ENCODE results near the gene VPS37D. TPM values are rescaled to one million over a fixed set of nuclear protein-coding genes. Genes with fewer than 3 reads are reported as not detected.
A peak's percentile ranks its signal among the peaks of the same experiment; 100 is the strongest.

The VPS37D gene
- total and polyA plus RNA-seq, 2 experiments from 2014 or later = 5.6 to 9.5 TPM

DNA sequence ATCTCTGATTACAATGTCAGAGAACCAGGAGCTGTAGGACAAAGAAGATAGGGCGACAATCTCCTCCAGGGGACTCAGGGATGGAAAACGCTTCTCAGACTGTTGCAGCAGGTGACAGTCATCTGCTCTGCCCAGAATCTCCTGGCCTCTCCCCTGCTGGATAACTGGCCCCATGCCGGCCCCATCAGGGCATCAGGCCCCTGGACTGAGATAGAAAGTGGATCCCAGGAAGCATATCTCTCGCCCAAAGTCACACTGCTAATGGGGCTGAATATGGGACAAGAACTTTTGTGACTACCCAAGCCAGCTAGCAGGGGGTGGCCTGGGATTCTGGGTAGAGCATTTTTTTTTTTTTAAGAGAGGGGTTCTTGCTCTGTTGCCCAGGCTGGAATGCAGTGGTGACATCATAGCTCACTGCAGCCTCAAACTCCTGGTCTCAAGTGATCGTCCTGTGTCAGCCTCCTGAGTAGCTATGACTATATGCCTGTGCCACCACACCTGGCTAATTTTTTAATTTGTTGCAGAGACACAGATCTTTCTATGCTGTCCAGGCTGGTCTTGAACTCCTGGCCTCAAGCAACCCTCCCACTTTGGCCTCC is 22.8 kb upstream of the VPS37D start:
- no peak overlapping the region for H3K4me2 ChIP-seq
- DNase-seq (ENCODE audit: low spot score) = no peak
- no peaks in the 10 kb centered on the region for H3K9me2 ChIP-seq (replicated peaks; ENCODE audit: insufficient read depth)
- no peak overlapping the region for H3K27ac ChIP-seq
- H3K27me3 ChIP-seq = peaks cover 25% of the 10 kb centered on the region
- H3K9me3 ChIP-seq (ENCODE audit: low read depth) = no peaks in the 10 kb centered on the region
- H3K4me3 ChIP-seq = no peak overlapping the region
- H4K20me1 ChIP-seq (ENCODE audit: insufficient read depth, poor library complexity, severe bottlenecking) = no peaks in the 10 kb centered on the region
- no peak overlapping the region for H2AFZ ChIP-seq
- no peaks in the 10 kb centered on the region for H3K36me3 ChIP-seq (replicated peaks; ENCODE audit: insufficient read depth, low read depth)
- TF ChIP-seq EZH2 (IDR thresholded peaks at IDR 0.05; ENCODE audit: borderline replicate concordance) = no peak
- TF ChIP-seq CTCF (IDR thresholded peaks at IDR 0.05; ENCODE audit: poor library complexity) = no peak
- no peak for TF ChIP-seq EZH2phosphoT487 (IDR thresholded peaks at IDR 0.05; ENCODE audit: low read depth, severe bottlenecking, unreplicated experiment)
- H3K4me1 ChIP-seq (ENCODE audit: insufficient read depth) = peaks cover 6% of the 10 kb centered on the region
- H3K79me2 ChIP-seq = no peaks in the 10 kb centered on the region
- WGBS (ENCODE audit: low lambda C conversion rate, missing lambda C conversion rate) = 68% methylated on average over 5 of the region's 5 CpGs

GRCh38 chr7:73645643-73646174 is 21.9 kb upstream of the VPS37D start:
- WGBS (ENCODE audit: low lambda C conversion rate, missing lambda C conversion rate) = 73% methylated on average over 4 of the region's 4 CpGs
- no peak overlapping the region for H2AFZ ChIP-seq
- no peak overlapping the region for H3K4me2 ChIP-seq
- no peaks in the 10 kb centered on the region for H3K9me3 ChIP-seq (ENCODE audit: low read depth)
- H3K4me3 ChIP-seq = no peak overlapping the region
- no peaks in the 10 kb centered on the region for H3K79me2 ChIP-seq
- peaks cover 6% of the 10 kb centered on the region for H3K4me1 ChIP-seq (ENCODE audit: insufficient read depth)
- H3K36me3 ChIP-seq (replicated peaks; ENCODE audit: insufficient read depth, low read depth) = no peaks in the 10 kb centered on the region
- peaks cover 26% of the 10 kb centered on the region for H3K27me3 ChIP-seq
- H3K27ac ChIP-seq = no peak overlapping the region
- DNase-seq (ENCODE audit: low spot score) = no peak
- TF ChIP-seq EZH2 (IDR thresholded peaks at IDR 0.05; ENCODE audit: borderline replicate concordance) (no peak), CTCF (IDR thresholded peaks at IDR 0.05; ENCODE audit: poor library complexity) (no peak), EZH2phosphoT487 (IDR thresholded peaks at IDR 0.05; ENCODE audit: low read depth, severe bottlenecking, unreplicated experiment) (no peak)
- no peaks in the 10 kb centered on the region for H4K20me1 ChIP-seq (ENCODE audit: insufficient read depth, poor library complexity, severe bottlenecking)
- no peaks in the 10 kb centered on the region for H3K9me2 ChIP-seq (replicated peaks; ENCODE audit: insufficient read depth)

- Histone ChIP-seq H3K79me2 (no peaks in the 10 kb centered on the region), H3K4me2 (peak overlapping the region; percentile 95), H4K20me1 (ENCODE audit: insufficient read depth, poor library complexity, severe bottlenecking) (no peaks in the 10 kb centered on the region), H3K9me3 (ENCODE audit: low read depth) (no peaks in the 10 kb centered on the region), H3K27ac (peak overlapping the region; percentile 57), H3K4me3 (no peak overlapping the region), H2AFZ (no peak overlapping the region), H3K4me1 (ENCODE audit: insufficient read depth) (peaks cover 6% of the 10 kb centered on the region), H3K27me3 (peaks cover 28% of the 10 kb centered on the region), H3K36me3 (replicated peaks; ENCODE audit: insufficient read depth, low read depth) (no peaks in the 10 kb centered on the region), H3K9me2 (replicated peaks; ENCODE audit: insufficient read depth) (no peaks in the 10 kb centered on the region)
- no peak for TF ChIP-seq CTCF (IDR thresholded peaks at IDR 0.05; ENCODE audit: poor library complexity)
- no peak for TF ChIP-seq EZH2 (IDR thresholded peaks at IDR 0.05; ENCODE audit: borderline replicate concordance)
- TF ChIP-seq EZH2phosphoT487 (IDR thresholded peaks at IDR 0.05; ENCODE audit: low read depth, severe bottlenecking, unreplicated experiment) = no peak
- no peak for DNase-seq (ENCODE audit: low spot score)
- WGBS (ENCODE audit: low lambda C conversion rate, missing lambda C conversion rate) = 50% methylated on average over 16 of the region's 16 CpGs
These were observed 20.6 kb upstream of the VPS37D start for GRCh38 chr7:73646785-73647724.
